Body of pancreas (tissue), 4 donors: Measurements from ENCODE around the gene ZNF619. TPM values are rescaled to one million over a fixed set of nuclear protein-coding genes. Genes with fewer than 3 reads are reported as not detected.

Source experiments
- ATAC-seq: fragments of 150-250 bp; one replicate; pipeline ENCODE4 v1.9.1; 2016
- DNase-seq, 4 donors: peaks; one replicate each; pipeline ENCODE4 v3.0.0-alpha.2; 2019
- H3K27ac ChIP-seq, 4 donors: fragments of 200-600 bp; sonication (generic); 1 replicate in 3 of 4; 2 replicates in 1 of 4; pipeline versions ENCODE4 v1.5.1 to v1.6.1; 2016 to 2019; ENCODE audit warnings: mild to moderate bottlenecking in 1 of 4, mixed read lengths in 1 of 4, moderate library complexity in 1 of 4
- H3K27me3 ChIP-seq, 2 donors: fragments of 200-600 bp; sonication (generic); one replicate each; pipeline ENCODE4 v1.6.0; 2016; ENCODE audit warnings: mild to moderate bottlenecking in 1 of 2
- H3K36me3 ChIP-seq, 2 donors: fragments of 200-600 bp; sonication (generic); replicated peaks in 1 of 2; 2 replicates each; pipeline ENCODE4 v1.5.1; 2016; ENCODE audit warnings: low read depth in 2 of 2; ENCODE audit not compliant: insufficient read depth in 1 of 2
- H3K4me1 ChIP-seq: fragments of 200-600 bp; sonication (generic); one replicate; pipeline ENCODE4 v1.6.0; 2016
- H3K4me3 ChIP-seq, 2 donors: fragments of 200-600 bp; sonication (generic); 1 replicate in 1 of 2; 2 replicates in 1 of 2; pipeline ENCODE4 v1.5.1; 2016 to 2019
- H3K9me3 ChIP-seq, 3 donors: fragments of 200-600 bp; sonication (generic); 1 replicate in 2 of 3; 2 replicates in 1 of 3; pipeline ENCODE4 v1.5.1; 2016
- CTCF ChIP-seq, 7 experiments: fragments of 450-650 bp in 4 of 7; fragments of 200-600 bp in 3 of 7; sonication (generic) in 3 of 7; IDR thresholded peaks; one replicate each; pipeline ENCODE4 v1.5.1; 2016 to 2019; ENCODE audit warnings: antibody characterized with exemption in 7 of 7
- POLR2A ChIP-seq, 3 donors: fragments of 450-650 bp; IDR thresholded peaks; one replicate each; pipeline ENCODE4 v1.6.1; 2016; ENCODE audit warnings: antibody characterized with exemption in 3 of 3, mild to moderate bottlenecking in 2 of 3
- WGBS, 2 donors: methylation state at CpG; one replicate each; pipeline ENCODE4 v1.1.5; 2017; 5-methylcytosine and 5-hydroxymethylcytosine counted together
- intact Hi-C: fragments of 100-400 bp; cut with DNase I; formaldehyde crosslinking; loops from one replicate; pipeline ENCODE4 v1.15.1; 2023
- total RNA-seq, 2 donors: library from RNA; depleted of rRNA; stranded (reverse); fragments of >200 nt; gene quantifications; one replicate each; pipeline ENCODE4 v1.1.0, GENCODE V29; 2016

ZNF619 gene
- total RNA-seq, 2 donors from 2014 or later, result 3.0 to 3.9 TPM

DNA sequence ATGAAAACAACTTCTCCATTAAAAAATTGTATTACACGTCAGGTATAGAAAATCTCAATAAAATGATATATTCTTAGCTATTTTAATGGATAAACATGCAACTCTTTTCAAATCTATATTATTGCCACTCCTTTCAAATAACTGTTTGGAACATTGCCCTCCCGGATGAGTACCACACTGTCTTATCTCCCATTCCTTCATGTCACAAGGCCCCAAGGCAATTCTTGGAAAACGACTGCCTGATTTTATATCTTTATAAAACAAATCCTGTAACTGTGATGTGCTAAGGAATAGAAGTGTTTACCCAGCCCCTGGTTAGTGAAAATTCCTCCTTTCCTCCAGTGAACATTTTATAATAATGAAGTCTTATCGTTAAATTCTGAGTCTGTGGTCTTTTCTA, 6.2 kb upstream of the ZNF619 start:
- no peak for DNase-seq
- no peak overlapping the region for H3K4me3 ChIP-seq
- no peak for TF ChIP-seq CTCF (IDR thresholded peaks at IDR 0.05)
- no peak for TF ChIP-seq POLR2A (IDR thresholded peaks at IDR 0.05)
- no peaks in the 10 kb centered on the region for H3K27me3 ChIP-seq
- no peaks in the 10 kb centered on the region for H3K4me1 ChIP-seq
- WGBS, 2 donors, result 72 to 74% methylated on average over 4 of the region's 4 CpGs
- H3K9me3 ChIP-seq, result no peaks in the 10 kb centered on the region
- H3K27ac ChIP-seq, result no peak overlapping the region
- intact Hi-C loops, result no loop called here
- no peak for ATAC-seq
- no peaks in the 10 kb centered on the region for H3K36me3 ChIP-seq

GRCh38 chr3:40477666-40478065, 744 bp downstream of the ZNF619 start:
- Histone ChIP-seq H3K27me3 (no peaks in the 10 kb centered on the region), H3K27ac (peak overlapping the region in 1 of 4 donors; percentile 59)
- ATAC-seq, result no peak

DNA sequence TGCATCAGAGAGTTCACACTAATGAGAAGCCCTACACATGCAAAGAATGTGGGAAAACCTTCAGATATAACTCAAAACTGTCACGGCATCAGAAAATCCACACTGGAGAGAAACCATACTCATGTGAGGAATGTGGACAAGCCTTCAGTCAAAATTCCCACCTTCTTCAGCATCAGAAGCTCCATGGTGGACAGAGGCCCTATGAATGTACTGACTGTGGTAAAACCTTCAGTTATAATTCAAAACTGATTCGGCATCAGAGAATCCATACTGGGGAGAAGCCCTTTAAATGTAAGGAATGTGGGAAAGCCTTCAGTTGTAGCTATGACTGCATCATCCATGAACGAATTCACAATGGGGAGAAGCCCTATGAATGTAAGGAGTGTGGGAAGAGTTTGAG, 10.2 kb downstream of the ZNF619 start:
- no peak overlapping the region for H3K4me3 ChIP-seq
- ATAC-seq, result no peak

More at GRCh38 chr3:40477666-40478065, 744 bp downstream of the ZNF619 start:
- WGBS, 2 donors, result 38 to 40% methylated on average over 4 of the region's 4 CpGs
- H3K36me3 ChIP-seq, result peaks cover 0 to 4% of the 10 kb centered on the region in 2 donors
- DNase-seq, result no peak
- peaks cover 11% of the 10 kb centered on the region for H3K4me1 ChIP-seq
- TF ChIP-seq CTCF (IDR thresholded peaks at IDR 0.05) (no peak), POLR2A (IDR thresholded peaks at IDR 0.05) (no peak)
- no peaks in the 10 kb centered on the region for H3K9me3 ChIP-seq
- H3K4me3 ChIP-seq, result peak overlapping the region; percentile 24 to 59
- intact Hi-C loops, result no loop called here

GRCh38 chr3:40490916-40491315, 14.0 kb downstream of the ZNF619 start:
- no peak for DNase-seq
- Histone ChIP-seq H3K36me3 (peaks cover 0 to 9% of the 10 kb centered on the region in 2 donors), H3K4me1 (no peaks in the 10 kb centered on the region), H3K27ac (no peak overlapping the region), H3K9me3 (peaks cover 0 to 16% (median 0%) of the 10 kb centered on the region in 3 donors), H3K4me3 (no peak overlapping the region), H3K27me3 (no peaks in the 10 kb centered on the region)
- WGBS, 2 donors, result 89 to 93% methylated on average over 5 of the region's 5 CpGs
- TF ChIP-seq POLR2A (IDR thresholded peaks at IDR 0.05) (no peak), CTCF (IDR thresholded peaks at IDR 0.05) (no peak)
- no peak for ATAC-seq
- intact Hi-C loops, result no loop called here

More for the DNA sequence above, 10.2 kb downstream of the ZNF619 start:
- Histone ChIP-seq H3K4me1 (no peaks in the 10 kb centered on the region), H3K36me3 (peaks cover 0 to 10% of the 10 kb centered on the region in 2 donors), H3K27ac (no peak overlapping the region), H3K27me3 (no peaks in the 10 kb centered on the region), H3K9me3 (peaks cover 0 to 16% (median 0%) of the 10 kb centered on the region in 3 donors)
- TF ChIP-seq CTCF (IDR thresholded peaks at IDR 0.05), result no peak
- TF ChIP-seq POLR2A (IDR thresholded peaks at IDR 0.05), result no peak
- DNase-seq, result no peak
- WGBS, 2 donors, result 89 to 96% methylated on average over 3 of the region's 3 CpGs
- intact Hi-C loops, result no loop called here

DNA sequence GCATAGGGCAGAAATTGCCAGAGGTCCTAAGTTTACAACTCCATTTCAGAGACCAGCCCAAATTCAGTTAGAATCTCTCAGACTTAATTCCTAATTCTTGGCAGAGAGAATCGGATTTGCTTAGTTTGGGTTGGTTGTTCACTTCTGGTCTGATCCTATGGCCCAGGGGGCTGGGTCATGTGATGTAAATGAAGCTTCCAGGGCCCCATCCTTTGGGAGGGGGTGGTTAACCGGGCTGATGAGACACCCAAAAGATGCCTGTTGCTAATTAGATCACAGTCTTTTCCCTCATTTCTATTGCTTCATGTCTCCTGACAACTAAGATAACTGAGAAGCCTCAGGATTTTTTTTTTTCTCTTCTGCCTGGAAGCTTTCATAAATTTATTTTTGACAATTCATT, 17.8 kb downstream of the ZNF619 start:
- H3K36me3 ChIP-seq, result no peaks in the 10 kb centered on the region
- ATAC-seq (no peak), DNase-seq (no peak)
- intact Hi-C loops, result no loop called here
- H3K27me3 ChIP-seq, result no peaks in the 10 kb centered on the region
- no peak overlapping the region for H3K27ac ChIP-seq
- no peaks in the 10 kb centered on the region for H3K9me3 ChIP-seq
- no peak overlapping the region for H3K4me3 ChIP-seq
- H3K4me1 ChIP-seq, result no peaks in the 10 kb centered on the region
- WGBS, 2 donors, result 59 to 62% methylated on average over 2 of the region's 2 CpGs
- no peak for TF ChIP-seq POLR2A (IDR thresholded peaks at IDR 0.05)
- no peak for TF ChIP-seq CTCF (IDR thresholded peaks at IDR 0.05)
